AG04450 (cell line): Measurements from ENCODE around the gene STXBP6. TPM values are rescaled to one million over a fixed set of nuclear protein-coding genes. Genes with fewer than 3 reads are reported as not detected.

Source experiments
- CTCF ChIA-PET: fragments of 300-600, 350-600 bp; formaldehyde crosslinking; extraction: SDS; loops from one replicate; lab custom pipeline; 2022; ENCODE audit warnings: antibody characterized with exemption, inconsistent platforms; lab: Charles Lee
- POLR2A ChIA-PET: fragments of 350-600 bp; formaldehyde crosslinking; extraction: SDS; loops from one replicate; lab custom pipeline; 2021; ENCODE audit warnings: antibody characterized with exemption, inconsistent platforms; lab: Yijun Ruan, JAX
- DNase-seq: peaks from one replicate; pipeline ENCODE4 v3.0.0-alpha.2; 2011; ENCODE audit warnings: low read depth, low spot score
- H3K27ac ChIP-seq: one replicate; pipeline ENCODE4 v1.5.1; 2012; ENCODE audit warnings: low read depth, low read length, control low read depth
- H3K27me3 ChIP-seq: one replicate; pipeline ENCODE4 v1.6.0; 2012; ENCODE audit warnings: low read length; ENCODE audit not compliant: control insufficient read depth, insufficient read depth
- H3K4me3 ChIP-seq: 2 replicates; pipeline ENCODE4 v1.5.1; 2011; ENCODE audit warnings: mild to moderate bottlenecking, low read depth, low read length, control low read depth
- H3K9me3 ChIP-seq: 2 replicates; pipeline ENCODE4 v1.5.1; 2012; ENCODE audit warnings: low read length; ENCODE audit not compliant: control insufficient read depth, insufficient read depth
- polyA plus RNA-seq: library from polyadenylated mRNA; depleted of rRNA; stranded (reverse); fragments of >200 nt; gene quantifications from 2 replicates; pipeline ENCODE4 v1.2.3, GENCODE V29; 2011
- TF ChIP-seq, protein P1 (sequence below): IDR thresholded peaks from 2 replicates; pipeline ENCODE4 v1.5.1; 2011; ENCODE audit warnings: low read depth, low read length, control low read depth, inconsistent platforms

The STXBP6 gene
- polyA plus RNA-seq, 1 experiment: 0.16 TPM

- ChIA-PET CTCF (interaction anchor here (2.3 kb wide), 1 partner anchor 313 kb away, joined by 10 read pairs; no protein-coding TSS in a partner anchor), POLR2A (no interaction called here)
Measured at GRCh38 chr14:24818823-24819341, 231.1 kb downstream of the STXBP6 start.

DNA sequence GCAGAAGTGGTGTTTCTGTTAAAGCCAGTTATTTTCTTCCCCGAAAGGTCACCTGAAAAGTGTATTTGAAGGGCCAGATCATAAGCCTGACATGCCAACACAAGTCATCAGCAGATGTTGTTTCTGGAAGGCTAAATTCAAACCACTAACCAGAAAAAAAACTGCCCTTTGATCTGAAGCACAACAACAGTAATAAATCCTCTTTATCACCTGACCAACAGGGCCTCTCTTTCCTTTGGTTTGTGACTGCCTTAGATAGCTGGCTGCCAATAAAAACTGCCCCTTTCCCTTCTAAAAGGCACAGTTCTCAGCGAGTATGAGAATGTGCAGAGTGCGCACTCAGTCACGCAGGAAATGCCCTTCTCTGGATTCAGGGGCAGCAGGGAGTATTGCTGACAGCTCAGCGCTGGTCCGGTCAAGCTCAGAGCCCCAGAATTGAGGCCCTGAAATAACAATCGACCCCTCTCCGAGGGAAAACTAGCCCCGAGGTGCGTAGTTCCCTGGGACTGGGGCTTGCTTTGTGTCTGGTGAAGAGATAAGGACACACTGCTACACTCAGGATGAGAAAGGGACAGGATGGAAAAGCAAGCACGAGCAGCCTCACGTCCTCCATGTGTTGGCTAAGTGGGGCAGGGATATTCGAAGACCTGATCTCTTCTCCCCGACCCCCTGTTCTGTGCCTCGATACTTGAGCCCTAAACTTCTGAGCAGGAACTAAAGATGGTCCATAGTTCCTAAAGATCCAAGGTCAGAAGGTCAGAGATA, 231.7 kb downstream of the STXBP6 start:
- TF ChIP-seq, protein P1, sequence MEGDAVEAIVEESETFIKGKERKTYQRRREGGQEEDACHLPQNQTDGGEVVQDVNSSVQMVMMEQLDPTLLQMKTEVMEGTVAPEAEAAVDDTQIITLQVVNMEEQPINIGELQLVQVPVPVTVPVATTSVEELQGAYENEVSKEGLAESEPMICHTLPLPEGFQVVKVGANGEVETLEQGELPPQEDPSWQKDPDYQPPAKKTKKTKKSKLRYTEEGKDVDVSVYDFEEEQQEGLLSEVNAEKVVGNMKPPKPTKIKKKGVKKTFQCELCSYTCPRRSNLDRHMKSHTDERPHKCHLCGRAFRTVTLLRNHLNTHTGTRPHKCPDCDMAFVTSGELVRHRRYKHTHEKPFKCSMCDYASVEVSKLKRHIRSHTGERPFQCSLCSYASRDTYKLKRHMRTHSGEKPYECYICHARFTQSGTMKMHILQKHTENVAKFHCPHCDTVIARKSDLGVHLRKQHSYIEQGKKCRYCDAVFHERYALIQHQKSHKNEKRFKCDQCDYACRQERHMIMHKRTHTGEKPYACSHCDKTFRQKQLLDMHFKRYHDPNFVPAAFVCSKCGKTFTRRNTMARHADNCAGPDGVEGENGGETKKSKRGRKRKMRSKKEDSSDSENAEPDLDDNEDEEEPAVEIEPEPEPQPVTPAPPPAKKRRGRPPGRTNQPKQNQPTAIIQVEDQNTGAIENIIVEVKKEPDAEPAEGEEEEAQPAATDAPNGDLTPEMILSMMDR: no peak
- Histone ChIP-seq H3K27ac (no peak overlapping the region), H3K4me3 (no peak overlapping the region), H3K27me3 (no peaks in the 10 kb centered on the region), H3K9me3 (no peaks in the 10 kb centered on the region)
- ChIA-PET CTCF (interaction anchor here (1.0 to 2.3 kb wide), 3 partner anchors 234 to 315 kb away, joined by 3 to 10 read pairs (median 6); no protein-coding TSS in a partner anchor), POLR2A (no interaction called here)
- no peak for DNase-seq

More at GRCh38 chr14:24818823-24819341, 231.1 kb downstream of the STXBP6 start:
- Histone ChIP-seq H3K4me3 (no peak overlapping the region), H3K9me3 (no peaks in the 10 kb centered on the region), H3K27me3 (no peaks in the 10 kb centered on the region), H3K27ac (no peak overlapping the region)
- TF ChIP-seq, protein P1: no peak
- DNase-seq: no peak

DNA sequence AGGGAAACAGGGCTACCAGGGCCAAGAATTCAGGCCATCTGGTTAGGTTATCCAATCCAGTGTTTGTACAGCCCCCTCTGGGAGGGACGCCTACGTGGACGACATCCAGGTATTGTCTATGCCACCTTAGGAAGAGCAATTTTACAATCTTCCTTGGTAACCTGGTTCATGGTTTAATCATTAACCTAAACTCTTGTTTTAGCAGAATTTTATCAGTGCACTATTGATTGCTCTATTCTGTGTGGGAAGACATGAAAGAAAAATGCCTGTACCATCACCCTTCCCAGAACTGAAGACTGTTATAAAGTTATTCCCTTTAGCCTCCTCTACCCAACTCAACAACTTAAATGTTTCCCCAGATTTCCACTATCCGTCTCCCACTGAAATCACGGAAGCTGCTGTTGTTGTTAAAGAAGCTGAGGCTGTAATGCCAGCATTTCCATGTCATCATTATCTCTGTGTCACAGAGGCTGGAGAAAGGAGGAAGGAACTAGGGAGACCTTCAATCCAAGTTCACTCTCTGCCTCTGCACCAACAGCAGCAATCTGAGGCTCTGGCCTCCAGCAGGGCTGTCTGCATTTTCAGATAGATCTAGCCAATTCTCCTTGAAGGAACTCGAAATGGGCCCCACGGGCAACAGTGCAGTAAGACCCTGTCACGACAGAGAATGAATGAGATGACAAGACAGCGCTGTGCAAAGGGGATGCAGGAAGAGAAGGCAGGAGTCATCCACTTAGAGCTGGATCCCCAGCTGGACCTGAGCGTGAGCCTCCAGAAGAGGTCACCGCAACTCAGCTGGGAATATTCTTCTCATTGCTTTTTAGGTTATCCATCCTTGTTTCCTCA, 232.5 kb downstream of the STXBP6 start:
- no peak overlapping the region for H3K27ac ChIP-seq
- ChIA-PET POLR2A (no interaction called here), CTCF (interaction anchor here (1.0 to 2.3 kb wide), 3 partner anchors 235 to 316 kb away, joined by 3 to 10 read pairs (median 6); no protein-coding TSS in a partner anchor)
- no peaks in the 10 kb centered on the region for H3K9me3 ChIP-seq
- TF ChIP-seq, protein P1: peak; percentile 43
- no peak overlapping the region for H3K4me3 ChIP-seq
- no peaks in the 10 kb centered on the region for H3K27me3 ChIP-seq
- DNase-seq: no peak

DNA sequence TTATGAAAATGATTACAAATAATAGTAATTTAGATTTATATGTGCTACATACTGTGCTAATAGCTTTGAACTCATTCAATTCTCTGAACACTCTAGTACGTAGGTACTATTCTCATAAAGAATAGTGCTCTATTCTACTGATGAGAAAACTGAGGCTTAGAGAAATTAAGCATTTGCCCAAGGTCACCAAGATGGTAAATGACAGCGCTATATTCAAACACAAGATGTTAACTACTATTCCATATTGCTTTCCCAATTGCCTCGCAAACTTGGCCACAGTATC, 233.1 kb downstream of the STXBP6 start:
- H3K4me3 ChIP-seq: no peak overlapping the region
- TF ChIP-seq, protein P1: no peak
- no peak overlapping the region for H3K27ac ChIP-seq
- no peaks in the 10 kb centered on the region for H3K9me3 ChIP-seq
- CTCF ChIA-PET: interaction anchor here (1.5 to 2.3 kb wide), 2 partner anchors 315 to 316 kb away, joined by 6 to 10 read pairs; no protein-coding TSS in a partner anchor
- POLR2A ChIA-PET: no interaction called here
- DNase-seq: no peak
- H3K27me3 ChIP-seq: no peaks in the 10 kb centered on the region
